PC-3 (cell line): ENCODE data around the gene TMC5.

Source experiments
- CTCF ChIP-seq: fragments of 300-600 bp; sonication (generic); conservative IDR thresholded peaks from 2 replicates; pipeline ENCODE4 v1.5.1; 2017; ENCODE audit warnings: antibody characterized with exemption, low read depth, mild to moderate bottlenecking, low read length
- EZH2 ChIP-seq: fragments of 300-600 bp; sonication (generic); IDR thresholded peaks from one replicate; pipeline ENCODE4 v1.6.1; 2017; ENCODE audit warnings: antibody characterized with exemption, mild to moderate bottlenecking, low read length; ENCODE audit not compliant: unreplicated experiment
- EZH2phosphoT487 ChIP-seq: fragments of 300-600 bp; sonication (generic); IDR thresholded peaks from 2 replicates; pipeline ENCODE4 v1.6.1; 2018; ENCODE audit warnings: mild to moderate bottlenecking, antibody characterized with exemption, low read length, borderline replicate concordance

GRCh38 chr16:19478505-19478904 is 60.8 kb downstream of the TMC5 start:
- TF ChIP-seq CTCF: no peak
- TF ChIP-seq EZH2: no peak
- TF ChIP-seq EZH2phosphoT487: no peak
